Thyroid gland (tissue), 4 donors: ENCODE results near the gene AP3B1.

Experiments used
- CTCF ChIP-seq, 6 experiments: fragments of 200-600 bp in 3 of 6; fragments of 450-650 bp in 3 of 6; sonication (generic) in 3 of 6; IDR thresholded peaks; one replicate each; pipeline ENCODE4 v1.5.1; 2016 to 2019; ENCODE audit warnings: antibody characterized with exemption in 6 of 6, mild to moderate bottlenecking in 2 of 6, inconsistent platforms in 1 of 6, moderate library complexity in 1 of 6
- POLR2A ChIP-seq, 2 donors: fragments of 450-650 bp; IDR thresholded peaks; one replicate each; pipeline ENCODE4 v1.6.1; 2017; ENCODE audit warnings: antibody characterized with exemption in 2 of 2, mild to moderate bottlenecking in 2 of 2, moderate library complexity in 1 of 2

GRCh38 chr5:78112931-78113330 lies 181.6 kb downstream of the AP3B1 start:
- no peak for TF ChIP-seq POLR2A (IDR thresholded peaks at IDR 0.05)
- TF ChIP-seq CTCF (IDR thresholded peaks at IDR 0.05): no peak
